PC-9 (cell line): ENCODE measurements around the gene HLA-DOA. TPM values are rescaled to one million over a fixed set of nuclear protein-coding genes. Genes with fewer than 3 reads are reported as not detected.

Experiments used
- BruUV-seq: library from RNA; stranded (reverse); fragments of 400-500 nt; replicated peaks from 2 replicates; lab custom pipeline; 2021; lab: Mats Ljungman, UMichigan
- CTCF ChIA-PET: fragments of 300-600 bp; sonication (Branson Sonifier 250); formaldehyde crosslinking; loops from one replicate; lab custom pipeline; 2022; ENCODE audit warnings: antibody characterized with exemption; lab: Charles Lee
- POLR2A ChIA-PET: fragments of 300-600 bp; sonication (Branson Sonifier 250); formaldehyde crosslinking; loops from one replicate; lab custom pipeline; 2022; ENCODE audit warnings: antibody characterized with exemption; ENCODE audit not compliant: unreplicated experiment; lab: Charles Lee
- DNase-seq, 2 experiments: peaks; one replicate each; pipeline versions ENCODE4 v3.0.0 to v3.0.0-alpha.2; 2015 to 2022; ENCODE audit warnings: mixed read lengths in 1 of 2
- H2AFZ ChIP-seq: fragments of 200-600 bp; sonication (generic); 2 replicates; pipeline ENCODE4 v1.8.1; 2017; ENCODE audit warnings: antibody characterized with exemption
- H3F3A ChIP-seq: fragments of 200-600 bp; sonication (generic); 2 replicates; pipeline ENCODE4 v1.8.1; 2017; ENCODE audit warnings: antibody characterized with exemption, mild to moderate bottlenecking, low read depth; ENCODE audit not compliant: insufficient read depth
- H3K27ac ChIP-seq: fragments of 200-600 bp; sonication (generic); 2 replicates; pipeline ENCODE4 v1.6.1; 2016; ENCODE audit warnings: mixed run types
- H3K27me3 ChIP-seq: fragments of 200-600 bp; sonication (generic); 2 replicates; pipeline ENCODE4 v1.6.1; 2016; ENCODE audit warnings: low read depth, mixed run types; ENCODE audit not compliant: insufficient read depth
- H3K36me3 ChIP-seq: fragments of 200-600 bp; sonication (generic); 2 replicates; pipeline ENCODE4 v1.6.1; 2016; ENCODE audit warnings: low read depth, mixed run types
- H3K4me1 ChIP-seq: fragments of 200-600 bp; sonication (generic); replicated peaks from 2 replicates; pipeline ENCODE4 v1.6.1; 2016; ENCODE audit warnings: mixed run types; ENCODE audit not compliant: insufficient read depth
- H3K4me2 ChIP-seq: fragments of 200-600 bp; sonication (generic); 2 replicates; pipeline ENCODE4 v1.6.1; 2017; ENCODE audit warnings: mixed run types
- H3K4me3 ChIP-seq: fragments of 200-600 bp; sonication (generic); 2 replicates; pipeline ENCODE4 v1.6.1; 2016; ENCODE audit warnings: mixed run types
- H3K79me2 ChIP-seq: fragments of 200-600 bp; sonication (generic); 2 replicates; pipeline ENCODE4 v1.6.1; 2017; ENCODE audit warnings: low read depth, mixed run types
- H3K9me2 ChIP-seq: fragments of 200-600 bp; sonication (generic); 2 replicates; pipeline ENCODE4 v1.8.1; 2017; ENCODE audit warnings: mild to moderate bottlenecking; ENCODE audit not compliant: insufficient read depth
- H3K9me3 ChIP-seq: fragments of 200-600 bp; sonication (generic); 2 replicates; pipeline ENCODE4 v1.8.1; 2016; ENCODE audit warnings: low read depth; ENCODE audit not compliant: insufficient read depth
- H4K20me1 ChIP-seq: fragments of 200-600 bp; sonication (generic); 2 replicates; pipeline ENCODE4 v1.8.1; 2017; ENCODE audit not compliant: insufficient read depth
- EZH2 ChIP-seq: fragments of 200-600 bp; sonication (generic); IDR thresholded peaks from 2 replicates; pipeline ENCODE4 v1.8.0; 2017; ENCODE audit warnings: antibody characterized with exemption, low read depth
- intact Hi-C: fragments of 100-400 bp; cut with micrococcal nuclease; formaldehyde crosslinking; loops from one replicate; pipeline ENCODE4 v1.10.0; 2022; ENCODE audit not compliant: unreplicated experiment
- total RNA-seq: library from RNA; stranded (reverse); gene quantifications from 2 replicates; pipeline ENCODE4 v1.2.3, GENCODE V29; 2021
- TF ChIP-seq, protein P1 (sequence below): fragments of 200-600 bp; sonication (generic); conservative IDR thresholded peaks from 2 replicates; pipeline ENCODE4 v1.6.1; 2017; ENCODE audit warnings: mixed run types, antibody characterized with exemption, mild to moderate bottlenecking, moderate library complexity

HLA-DOA gene
- total RNA-seq, 1 experiment from 2014 or later = not detected

DNA sequence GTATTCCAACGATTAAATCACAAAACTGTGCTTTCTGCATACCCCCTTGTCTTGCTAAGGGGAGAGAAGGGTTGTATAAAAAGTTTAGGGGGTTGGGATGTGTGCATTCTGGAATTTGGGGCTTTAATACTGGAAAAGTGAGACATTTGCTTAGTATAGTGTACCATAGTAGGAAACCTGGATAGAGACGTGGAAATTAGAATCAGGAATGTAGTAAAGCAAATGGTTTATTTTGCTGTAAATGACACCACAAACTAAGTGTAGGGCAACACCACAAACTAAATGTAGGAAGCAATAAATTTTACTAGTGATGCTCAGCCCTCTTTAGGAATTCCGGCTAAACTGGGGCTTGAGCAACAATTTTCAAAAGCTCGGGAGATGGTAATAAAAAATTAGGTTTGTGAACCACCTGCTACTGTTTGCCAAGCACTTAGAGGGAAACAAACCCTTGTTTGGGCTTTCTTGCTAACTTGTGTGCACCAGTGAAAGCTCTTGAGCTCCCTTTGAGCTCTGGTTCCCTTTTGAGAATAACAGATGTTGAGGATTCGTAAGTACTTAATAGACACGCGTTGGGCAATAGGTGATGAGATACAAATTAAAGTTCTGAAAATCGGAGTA, 27.2 kb downstream of the HLA-DOA start:
- no TSS peak for BruUV-seq
- TF ChIP-seq, protein P1, sequence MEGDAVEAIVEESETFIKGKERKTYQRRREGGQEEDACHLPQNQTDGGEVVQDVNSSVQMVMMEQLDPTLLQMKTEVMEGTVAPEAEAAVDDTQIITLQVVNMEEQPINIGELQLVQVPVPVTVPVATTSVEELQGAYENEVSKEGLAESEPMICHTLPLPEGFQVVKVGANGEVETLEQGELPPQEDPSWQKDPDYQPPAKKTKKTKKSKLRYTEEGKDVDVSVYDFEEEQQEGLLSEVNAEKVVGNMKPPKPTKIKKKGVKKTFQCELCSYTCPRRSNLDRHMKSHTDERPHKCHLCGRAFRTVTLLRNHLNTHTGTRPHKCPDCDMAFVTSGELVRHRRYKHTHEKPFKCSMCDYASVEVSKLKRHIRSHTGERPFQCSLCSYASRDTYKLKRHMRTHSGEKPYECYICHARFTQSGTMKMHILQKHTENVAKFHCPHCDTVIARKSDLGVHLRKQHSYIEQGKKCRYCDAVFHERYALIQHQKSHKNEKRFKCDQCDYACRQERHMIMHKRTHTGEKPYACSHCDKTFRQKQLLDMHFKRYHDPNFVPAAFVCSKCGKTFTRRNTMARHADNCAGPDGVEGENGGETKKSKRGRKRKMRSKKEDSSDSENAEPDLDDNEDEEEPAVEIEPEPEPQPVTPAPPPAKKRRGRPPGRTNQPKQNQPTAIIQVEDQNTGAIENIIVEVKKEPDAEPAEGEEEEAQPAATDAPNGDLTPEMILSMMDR = no peak
- no peak for TF ChIP-seq EZH2
- intact Hi-C loops = no loop called here
- no peak overlapping the region; the same call in 1 of the 2 replicates for H3K27ac ChIP-seq
- POLR2A ChIA-PET = interaction anchor here (0.6 to 0.9 kb wide), 3 partner anchors 10 to 135 kb away, joined by 3 to 8 read pairs (median 5); partner anchors contain the start of gene HLA-DMA
- peaks cover 75% of the 10 kb centered on the region for H3F3A ChIP-seq
- H3K4me2 ChIP-seq = no peak overlapping the region
- H3K9me3 ChIP-seq = no peaks in the 10 kb centered on the region
- CTCF ChIA-PET = no interaction called here
- no peak overlapping the region for H3K4me3 ChIP-seq
- no peaks in the 10 kb centered on the region for H3K9me2 ChIP-seq
- peaks cover 24% of the 10 kb centered on the region for H3K79me2 ChIP-seq
- 0 out of 2 replicates have a peak, but pooled peaks cover 8% of the 10 kb centered on the region for H3K27me3 ChIP-seq
- 0 out of 2 replicates have a peak, but pooled peaks cover 4% of the 10 kb centered on the region for H3K4me1 ChIP-seq
- no peak for DNase-seq
- H3K36me3 ChIP-seq = peaks cover 41% of the 10 kb centered on the region
- peaks cover 59% of the 10 kb centered on the region for H4K20me1 ChIP-seq
- H2AFZ ChIP-seq = no peak overlapping the region

DNA sequence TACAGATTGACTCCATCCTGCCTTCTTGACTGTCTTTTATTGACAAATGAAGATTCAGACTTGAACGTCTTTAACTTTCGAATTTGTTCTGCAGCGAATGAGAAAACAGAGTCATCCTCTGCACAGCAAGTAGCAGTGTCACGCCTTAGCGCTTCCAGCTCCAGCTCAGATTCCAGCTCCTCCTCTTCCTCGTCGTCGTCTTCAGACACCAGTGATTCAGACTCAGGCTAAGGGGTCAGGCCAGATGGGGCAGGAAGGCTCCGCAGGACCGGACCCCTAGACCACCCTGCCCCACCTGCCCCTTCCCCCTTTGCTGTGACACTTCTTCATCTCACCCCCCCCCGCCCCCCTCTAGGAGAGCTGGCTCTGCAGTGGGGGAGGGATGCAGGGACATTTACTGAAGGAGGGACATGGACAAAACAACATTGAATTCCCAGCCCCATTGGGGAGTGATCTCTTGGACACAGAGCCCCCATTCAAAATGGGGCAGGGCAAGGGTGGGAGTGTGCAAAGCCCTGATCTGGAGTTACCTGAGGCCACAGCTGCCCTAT, 28.8 kb downstream of the HLA-DOA start:
- TF ChIP-seq, protein P1 = no peak
- TF ChIP-seq EZH2 = no peak

DNA sequence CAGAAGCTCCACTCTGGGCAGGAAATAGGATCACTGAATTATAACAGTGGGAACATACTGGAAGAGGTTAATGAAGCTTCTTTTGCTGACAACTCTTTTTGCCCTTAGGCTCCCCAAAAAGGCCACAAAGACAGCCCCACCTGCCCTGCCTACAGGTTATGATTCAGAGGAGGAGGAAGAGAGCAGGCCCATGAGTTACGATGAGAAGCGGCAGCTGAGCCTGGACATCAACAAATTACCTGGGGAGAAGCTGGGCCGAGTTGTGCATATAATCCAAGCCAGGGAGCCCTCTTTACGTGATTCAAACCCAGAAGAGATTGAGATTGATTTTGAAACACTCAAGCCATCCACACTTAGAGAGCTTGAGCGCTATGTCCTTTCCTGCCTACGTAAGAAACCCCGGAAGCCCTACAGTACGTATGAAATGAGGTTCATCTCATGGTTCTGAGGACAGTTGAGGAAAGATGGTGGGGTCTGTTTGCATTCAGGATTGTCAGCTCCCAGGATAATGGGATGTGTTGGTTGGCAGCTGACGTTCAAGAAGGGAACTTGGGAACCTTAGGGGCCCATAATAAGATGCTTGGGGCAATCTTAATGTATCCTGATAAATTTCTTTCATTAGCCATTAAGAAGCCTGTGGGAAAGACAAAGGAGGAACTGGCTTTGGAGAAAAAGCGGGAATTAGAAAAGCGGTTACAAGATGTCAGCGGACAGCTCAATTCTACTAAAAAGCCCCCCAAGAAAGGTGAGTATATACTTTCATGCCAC, 29.5 kb downstream of the HLA-DOA start:
- Histone ChIP-seq H4K20me1 (peaks cover 82% of the 10 kb centered on the region), H3K4me2 (no peak overlapping the region), H3K4me3 (no peak overlapping the region), H3K4me1 (peaks cover 21% of the 10 kb centered on the region), H3K9me3 (no peaks in the 10 kb centered on the region), H3F3A (peaks cover 98% of the 10 kb centered on the region), H3K27ac (no peak overlapping the region), H3K36me3 (peaks cover 62% of the 10 kb centered on the region), H3K79me2 (peaks cover 47% of the 10 kb centered on the region), H2AFZ (no peak overlapping the region), H3K27me3 (no peaks in the 10 kb centered on the region), H3K9me2 (no peaks in the 10 kb centered on the region)
- CTCF ChIA-PET = interaction anchor here (0.6 to 1.3 kb wide), 3 partner anchors 42 to 94 kb away, joined by 3 to 8 read pairs (median 3); no protein-coding TSS in a partner anchor
- no TSS peak for BruUV-seq
- no peak for DNase-seq
- intact Hi-C loops = loop anchor here (10.0 kb wide), 2 partner anchors 785 to 1155 kb away; partner anchors contain the start of genes GPSM3, HSPA1B and PBX2
- POLR2A ChIA-PET = interaction anchor here (1.8 kb wide), 1 partner anchor 8 kb away, joined by 4 read pairs; no protein-coding TSS in a partner anchor
- TF ChIP-seq EZH2 = no peak
- TF ChIP-seq, protein P1 = no peak

More for the DNA sequence above, 28.8 kb downstream of the HLA-DOA start:
- CTCF ChIA-PET = interaction anchor here (0.5 to 1.3 kb wide), 4 partner anchors 13 to 95 kb away, joined by 3 to 8 read pairs (median 5); no protein-coding TSS in a partner anchor
- intact Hi-C loops = no loop called here
- H3K4me2 ChIP-seq = no peak overlapping the region
- no peak for DNase-seq
- H3K9me2 ChIP-seq = no peaks in the 10 kb centered on the region
- peaks cover 40% of the 10 kb centered on the region for H3K79me2 ChIP-seq
- H2AFZ ChIP-seq = no peak overlapping the region
- peaks cover 75% of the 10 kb centered on the region for H4K20me1 ChIP-seq
- H3K9me3 ChIP-seq = no peaks in the 10 kb centered on the region
- H3F3A ChIP-seq = peaks cover 91% of the 10 kb centered on the region
- H3K4me3 ChIP-seq = no peak overlapping the region
- POLR2A ChIA-PET = interaction anchor here (0.6 to 1.8 kb wide), 2 partner anchors 9 to 159 kb away, joined by 3 to 4 read pairs; no protein-coding TSS in a partner anchor
- no TSS peak for BruUV-seq
- peaks cover 14% of the 10 kb centered on the region for H3K4me1 ChIP-seq
- H3K27me3 ChIP-seq = no peaks in the 10 kb centered on the region
- peaks cover 57% of the 10 kb centered on the region for H3K36me3 ChIP-seq
- H3K27ac ChIP-seq = no peak overlapping the region
